ENCODE results near the gene NOS3. TPM values are rescaled to one million over a fixed set of nuclear protein-coding genes. Genes with fewer than 3 reads are reported as not detected.

The NOS3 gene
- total and polyA plus RNA-seq, 9 of the 15 experiments (the other 6 are each of a cell fraction or from before 2014, with no cell fraction given), result 1.1 to 121 (median 23.6) TPM

GRCh38 chr7:151062111-151062398, 71.2 kb downstream of the NOS3 start (continued):
- TF ChIP-seq HDGF (IDR thresholded peaks at IDR 0.05) (no peak; the same call in 1 of the 2 replicates), KAT8 (IDR thresholded peaks at IDR 0.05; ENCODE audit: low read depth) (no peak), NCOA2 (IDR thresholded peaks at IDR 0.05; ENCODE audit: partially characterized antibody in 2 of 2) (no peak), CHD1 (IDR thresholded peaks at IDR 0.05; ENCODE audit: low read length) (no peak), ZNF407 (IDR thresholded peaks at IDR 0.05; ENCODE audit: low read depth) (no peak), CBFA2T2 (conservative IDR thresholded peaks at IDR 0.05) (no peak), CBX1 (IDR thresholded peaks at IDR 0.05; ENCODE audit: low read depth) (peak; percentile 56; the same call in 1 of the 2 replicates), ZNF253 (CRISPR knock-in tag; conservative IDR thresholded peaks at IDR 0.05) (no peak), SMARCE1 (IDR thresholded peaks at IDR 0.05) (no peak), MAFK (IDR thresholded peaks at IDR 0.05; ENCODE audit: low read length) (no peak), GTF2F1 (IDR thresholded peaks at IDR 0.05; ENCODE audit: low read depth, low read length) (no peak), BRD9 (IDR thresholded peaks at IDR 0.05; ENCODE audit: low read depth, partially characterized antibody) (no peak), SIN3B (IDR thresholded peaks at IDR 0.05; ENCODE audit: low read depth) (no peak), SP1 (CRISPR knock-in tag; IDR thresholded peaks at IDR 0.05) (no peak), RHOXF2B (CRISPR knock-in tag; conservative IDR thresholded peaks at IDR 0.05) (no peak), ZNF77 (CRISPR knock-in tag; IDR thresholded peaks at IDR 0.05) (no peak), PTBP1 (IDR thresholded peaks at IDR 0.05; ENCODE audit: low read depth, low read length) (no peak), POLR2A (conservative IDR thresholded peaks at IDR 0.05) (peak; percentile 78), CSDE1 (IDR thresholded peaks at IDR 0.05) (no peak)
- TF ChIP-seq, protein P1, sequence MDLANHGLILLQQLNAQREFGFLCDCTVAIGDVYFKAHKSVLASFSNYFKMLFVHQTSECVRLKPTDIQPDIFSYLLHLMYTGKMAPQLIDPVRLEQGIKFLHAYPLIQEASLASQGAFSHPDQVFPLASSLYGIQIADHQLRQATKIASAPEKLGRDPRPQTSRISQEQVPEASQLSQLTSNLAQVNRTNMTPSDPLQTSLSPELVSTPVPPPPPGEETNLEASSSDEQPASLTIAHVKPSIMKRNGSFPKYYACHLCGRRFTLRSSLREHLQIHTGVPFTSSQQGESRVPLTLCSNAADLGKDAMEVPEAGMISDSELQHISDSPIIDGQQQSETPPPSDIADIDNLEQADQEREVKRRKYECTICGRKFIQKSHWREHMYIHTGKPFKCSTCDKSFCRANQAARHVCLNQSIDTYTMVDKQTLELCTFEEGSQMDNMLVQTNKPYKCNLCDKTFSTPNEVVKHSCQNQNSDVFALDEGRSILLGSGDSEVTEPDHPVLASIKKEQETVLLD (IDR thresholded peaks at IDR 0.05), result no peak

All from K562 (cell line).